ENCODE data around the gene TRIM47. TPM values are rescaled to one million over a fixed set of nuclear protein-coding genes. Genes with fewer than 3 reads are reported as not detected.

The TRIM47 gene
- total RNA-seq, 4 donors from 2014 or later = 10.3 to 23.0 (median 20.8) TPM

GRCh38 chr17:75906143-75906884, 27.9 kb upstream of the TRIM47 start:
- no peak for TF ChIP-seq CTCF (IDR thresholded peaks at IDR 0.05; ENCODE audit: low read depth)

GRCh38 chr17:75904749-75905521, 26.6 kb upstream of the TRIM47 start, which contains the start of gene MRPL38:
TSS of gene MRPL38 (minus strand) at chr17:75904884. CDS start at chr17:75904875, 9 bp downstream.
- no peak for TF ChIP-seq CTCF (IDR thresholded peaks at IDR 0.05; ENCODE audit: low read depth)

DNA sequence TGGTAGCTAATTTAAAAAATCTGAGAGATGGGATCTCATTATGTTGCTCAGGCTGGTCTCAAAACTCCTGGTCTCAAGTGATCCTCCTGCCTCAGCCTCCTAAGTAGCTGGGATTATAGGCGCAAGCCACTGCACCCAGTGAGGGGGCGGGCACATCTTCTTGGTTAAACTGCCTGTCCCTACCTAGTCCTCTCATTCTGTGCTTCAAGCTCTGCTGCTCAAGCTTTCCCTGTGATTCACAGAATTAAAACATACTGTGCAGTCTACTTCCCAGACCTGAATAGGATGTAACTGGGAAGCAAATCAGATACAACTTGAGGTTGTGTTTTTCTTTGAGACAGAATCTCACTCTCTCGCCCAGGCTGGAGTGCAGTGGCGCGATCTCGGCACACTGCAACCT, 24.0 kb upstream of the TRIM47 start:
- TF ChIP-seq CTCF (IDR thresholded peaks at IDR 0.05; ENCODE audit: low read depth) = no peak

GRCh38 chr17:75901727-75902126, 23.3 kb upstream of the TRIM47 start:
- no peak for TF ChIP-seq CTCF (IDR thresholded peaks at IDR 0.05; ENCODE audit: low read depth)

- TF ChIP-seq CTCF (IDR thresholded peaks at IDR 0.05; ENCODE audit: low read depth) = no peak
These were observed 22.5 kb upstream of the TRIM47 start for GRCh38 chr17:75900691-75901533.

DNA sequence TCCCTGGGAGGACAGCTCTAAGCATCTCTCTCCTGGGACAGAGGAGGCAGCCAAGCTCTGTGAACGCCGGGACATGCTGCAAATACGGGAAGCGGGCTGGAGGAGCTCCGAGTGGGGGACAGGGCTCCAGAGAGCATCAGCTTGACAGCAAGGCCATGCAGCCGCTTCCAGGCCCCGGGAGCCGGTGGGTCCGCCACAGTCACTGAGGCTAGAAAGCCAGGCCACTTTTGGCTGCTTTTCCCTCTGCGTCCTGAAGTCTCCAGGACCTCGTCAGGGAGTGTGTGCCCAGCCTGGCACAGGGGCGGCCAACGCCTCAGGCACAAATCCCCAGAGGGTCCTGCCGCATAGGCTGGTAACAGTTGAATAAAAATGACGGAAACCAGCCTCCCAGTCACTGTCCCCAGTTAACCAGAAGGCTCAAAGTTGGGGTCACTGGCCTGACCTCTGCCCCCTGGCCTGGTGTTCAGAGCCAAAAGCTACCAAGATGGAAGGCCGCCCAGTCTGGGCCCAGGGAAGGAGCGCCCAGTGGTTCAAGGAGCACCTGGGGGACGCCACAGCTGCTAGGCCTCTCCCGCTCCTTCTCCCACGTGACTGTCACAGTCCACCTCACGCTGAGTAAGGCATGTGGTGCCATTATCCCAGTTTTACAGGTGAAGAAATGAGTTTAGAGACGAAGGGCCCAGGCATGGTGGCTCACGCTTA, 21.5 kb upstream of the TRIM47 start:
- TF ChIP-seq CTCF (IDR thresholded peaks at IDR 0.05; ENCODE audit: low read depth) = no peak

Measured in subcutaneous adipose tissue (tissue), 4 donors.